Nasal cavity respiratory epithelium epithelial cell of viscerocranial mucosa (primary cell): Measurements from ENCODE around the gene NOXA1. TPM values are rescaled to one million over a fixed set of nuclear protein-coding genes. Genes with fewer than 3 reads are reported as not detected.

Source experiments
- total RNA-seq: library from RNA; depleted of rRNA; stranded (reverse); fragments of >200 nt; gene quantifications from 2 replicates; pipeline ENCODE4 v1.2.3, GENCODE V29; 2014

The NOXA1 gene, protein sequence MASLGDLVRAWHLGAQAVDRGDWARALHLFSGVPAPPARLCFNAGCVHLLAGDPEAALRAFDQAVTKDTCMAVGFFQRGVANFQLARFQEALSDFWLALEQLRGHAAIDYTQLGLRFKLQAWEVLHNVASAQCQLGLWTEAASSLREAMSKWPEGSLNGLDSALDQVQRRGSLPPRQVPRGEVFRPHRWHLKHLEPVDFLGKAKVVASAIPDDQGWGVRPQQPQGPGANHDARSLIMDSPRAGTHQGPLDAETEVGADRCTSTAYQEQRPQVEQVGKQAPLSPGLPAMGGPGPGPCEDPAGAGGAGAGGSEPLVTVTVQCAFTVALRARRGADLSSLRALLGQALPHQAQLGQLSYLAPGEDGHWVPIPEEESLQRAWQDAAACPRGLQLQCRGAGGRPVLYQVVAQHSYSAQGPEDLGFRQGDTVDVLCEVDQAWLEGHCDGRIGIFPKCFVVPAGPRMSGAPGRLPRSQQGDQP
- total RNA-seq: 0.68 and 3.3 TPM in 2 replicates

DNA sequence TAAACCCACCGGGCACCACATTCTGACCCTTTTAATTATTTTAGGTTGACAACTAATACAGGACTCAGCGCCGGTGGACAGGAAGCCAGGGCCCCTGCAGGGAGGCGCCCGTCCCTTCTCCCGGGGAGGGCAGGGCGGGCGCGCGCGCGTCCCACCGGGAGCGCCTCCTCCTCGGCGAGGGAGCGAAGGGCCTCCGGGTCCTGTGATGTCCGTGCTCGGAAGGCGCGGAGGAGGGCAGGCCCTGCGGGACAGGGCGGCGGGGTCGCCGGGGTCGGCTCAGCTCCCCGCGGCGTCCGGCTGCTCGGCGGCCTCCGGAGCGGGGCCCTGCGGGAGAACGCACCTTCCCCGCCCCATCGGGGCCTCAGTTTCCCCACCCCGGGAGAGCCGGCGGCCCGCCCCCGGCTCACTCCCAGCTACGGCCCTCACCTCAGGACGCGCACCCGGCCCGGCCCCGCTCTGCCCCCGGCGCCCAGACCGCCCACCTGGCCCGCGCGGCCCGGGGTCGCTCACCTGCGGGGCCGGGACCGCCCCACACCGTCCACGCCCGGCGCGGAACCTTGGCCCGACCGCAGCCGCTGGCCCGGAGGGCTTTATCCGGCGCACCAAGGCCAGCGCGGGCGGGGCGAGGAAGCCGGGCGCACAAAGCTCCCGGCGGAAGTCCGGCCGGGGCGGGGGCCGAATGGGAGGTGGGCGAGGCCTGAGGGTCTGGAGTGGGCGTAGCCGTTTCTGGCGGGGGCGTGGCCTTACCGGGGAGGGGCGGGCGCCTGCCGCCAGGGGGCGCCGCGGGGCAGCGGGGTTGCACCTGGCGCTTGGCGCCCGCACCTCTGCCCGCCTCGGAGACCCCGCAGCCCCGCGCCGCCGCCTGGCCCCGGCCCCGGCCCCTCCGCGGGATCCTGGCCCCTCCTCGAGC, at the start of gene NOXA1, which contains the start of gene EXD3:
Gene NOXA1 (plus strand): TSS at position 790 of the 910 bp plus-strand sequence. CDS start 137 bp downstream, outside the sequence.
Gene EXD3 (minus strand): TSS at position 559 of the 910 bp plus-strand sequence. CDS start 27,805 bp downstream, outside the sequence.

DNA sequence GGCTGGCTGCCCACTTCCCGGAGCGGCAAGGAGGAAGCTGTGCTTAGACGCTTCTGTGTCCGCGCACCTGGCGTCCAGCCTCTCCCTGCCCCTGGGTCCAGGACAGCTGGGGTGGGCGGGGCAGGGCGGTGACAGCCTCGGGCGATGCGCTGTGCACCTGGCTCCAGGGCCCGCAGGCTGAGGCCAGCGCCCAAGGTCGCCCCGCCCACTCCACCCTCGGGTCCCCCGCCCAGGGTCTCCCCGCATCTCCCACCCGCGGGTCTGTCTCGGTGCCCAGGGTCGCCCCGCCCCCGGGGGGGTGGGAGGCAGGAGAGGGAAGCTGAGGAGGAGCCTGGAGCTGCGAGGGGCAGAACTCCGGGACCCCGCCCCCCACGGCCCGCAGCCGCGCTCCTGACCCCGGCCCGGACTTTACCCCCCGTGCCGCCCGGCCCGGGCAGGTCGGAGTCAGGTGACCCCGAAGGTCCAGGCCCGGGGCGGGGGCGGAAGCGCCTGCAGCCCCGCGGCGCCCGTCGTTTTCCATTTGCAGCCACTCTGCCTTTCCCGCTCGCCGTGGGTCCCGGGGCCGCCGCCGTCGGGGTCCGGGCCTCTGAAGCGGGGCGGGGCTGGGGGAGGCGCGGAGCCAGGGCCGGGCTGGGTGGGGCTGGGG, 18.2 kb downstream of the NOXA1 start, which contains the start of gene ENTPD8:
Gene ENTPD8 (minus strand): TSS at position 69 of the 646 bp plus-strand sequence. CDS start 3,072 bp downstream, outside the sequence.

DNA sequence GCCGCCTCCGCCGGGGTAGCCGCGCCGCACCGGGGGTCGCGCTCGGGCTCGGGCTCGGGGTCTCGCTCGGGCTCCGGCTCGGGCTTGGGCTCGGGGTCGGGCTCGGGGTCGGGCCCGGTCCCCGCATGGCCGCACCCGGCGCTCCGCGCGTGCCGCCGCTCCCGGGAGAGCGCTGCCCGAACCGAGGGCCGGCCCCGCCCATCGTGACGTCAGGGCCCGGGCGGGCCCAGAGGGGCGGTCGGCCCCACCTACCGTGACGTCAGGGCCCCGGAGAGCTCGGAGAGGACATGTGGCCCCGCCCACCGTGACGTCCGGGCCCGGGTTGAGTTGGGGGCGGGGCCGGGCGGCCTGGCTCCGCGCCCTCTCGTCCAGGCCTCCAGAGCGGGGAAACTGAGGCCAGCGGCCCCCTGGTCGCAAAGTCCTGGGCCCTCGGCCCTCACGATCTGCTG, 36.0 kb downstream of the NOXA1 start, which contains the start of gene NSMF:
Gene NSMF (minus strand): TSS at position 183 of the 449 bp plus-strand sequence. CDS start 232 bp downstream, outside the sequence.

Other genes with a start within 250 kb of the NOXA1 start
- 17.4 and 24.1 TPM in 2 replicates for gene ANAPC2, start 234.8 kb upstream of the NOXA1 start, total RNA-seq
- 46.5 and 57.4 TPM in 2 replicates for gene SSNA1, start 234.7 kb upstream of the NOXA1 start, total RNA-seq
- gene TPRN, start 222.7 kb upstream of the NOXA1 start, total RNA-seq: 3.6 and 4.8 TPM in 2 replicates
- gene TMEM203, start 217.7 kb upstream of the NOXA1 start, total RNA-seq: 33.0 and 38.3 TPM in 2 replicates
- gene NDOR1, start 217.7 kb upstream of the NOXA1 start, total RNA-seq: 5.8 and 7.3 TPM in 2 replicates
- gene RNF208, start 201.2 kb upstream of the NOXA1 start, total RNA-seq: 0.34 and 0.78 TPM in 2 replicates
- gene CYSRT1, start 198.2 kb upstream of the NOXA1 start, total RNA-seq: 1.6 and 3.8 TPM in 2 replicates
- gene RNF224, start 195.9 kb upstream of the NOXA1 start, total RNA-seq: under 0.01 and 0.28 TPM in 2 replicates
- gene SLC34A3, start 192.5 kb upstream of the NOXA1 start, total RNA-seq: under 0.01 TPM in 1 of 2 replicates, not detected in the other
- 97.1 and 124 TPM in 2 replicates for gene TUBB4B, start 182.1 kb upstream of the NOXA1 start, total RNA-seq
- gene STPG3, start 172.1 kb upstream of the NOXA1 start, total RNA-seq: not detected in 2 replicates
- 54.0 and 66.1 TPM in 2 replicates for gene NELFB, start 168.1 kb upstream of the NOXA1 start, total RNA-seq
- 14.7 and 34.9 TPM in 2 replicates for gene TOR4A, start 145.7 kb upstream of the NOXA1 start, total RNA-seq
- 6.2 and 23.3 TPM in 2 replicates for gene NRARP, start 121.1 kb upstream of the NOXA1 start, total RNA-seq
- gene EXD3, start 231 bp upstream of the NOXA1 start, total RNA-seq: 6.5 and 10.6 TPM in 2 replicates
- gene ENTPD8, start 18.0 kb downstream of the NOXA1 start, total RNA-seq: 0.36 TPM in 1 of 2 replicates, not detected in the other
- gene NSMF, start 35.9 kb downstream of the NOXA1 start, total RNA-seq: 18.8 and 30.0 TPM in 2 replicates
- under 0.01 and 0.43 TPM in 2 replicates for gene PNPLA7, start 127.0 kb downstream of the NOXA1 start, total RNA-seq
- gene MRPL41, start 128.5 kb downstream of the NOXA1 start, total RNA-seq: 32.2 and 63.2 TPM in 2 replicates
- 23.6 and 23.7 TPM in 2 replicates for gene DPH7, start 155.5 kb downstream of the NOXA1 start, total RNA-seq
- 27.5 and 40.3 TPM in 2 replicates for gene ZMYND19, start 167.1 kb downstream of the NOXA1 start, total RNA-seq
- gene ARRDC1, start 182.3 kb downstream of the NOXA1 start, total RNA-seq: 98.4 and 104 TPM in 2 replicates
- 47.2 and 82.1 TPM in 2 replicates for gene EHMT1, start 195.6 kb downstream of the NOXA1 start, total RNA-seq